GM12878 (cell line): Measurements from ENCODE around the gene ZCCHC17. TPM values are rescaled to one million over a fixed set of nuclear protein-coding genes. Genes with fewer than 3 reads are reported as not detected.

Source experiments
- ATAC-seq: fragments of 200-7000 bp; cut with Tn5 transposase; 3 replicates; pipeline ENCODE4 v1.9.1; 2020; ENCODE audit warnings: mild to moderate bottlenecking, moderate library complexity
- BruUV-seq: library from RNA; stranded (reverse); fragments of 400-500 nt; replicated peaks from 2 replicates; lab custom pipeline; 2021; lab: Mats Ljungman, UMichigan
- CTCF ChIA-PET: fragments of 300-600 bp; sonication (Branson Sonifier 250); formaldehyde crosslinking; extraction: SDS; loops from one replicate; lab custom pipeline; 2021; ENCODE audit warnings: inconsistent platforms; lab: Yijun Ruan, JAX
- POLR2A ChIA-PET: fragments of 350-600 bp; formaldehyde crosslinking; extraction: SDS; loops from one replicate; lab custom pipeline; 2021; ENCODE audit warnings: inconsistent platforms; lab: Charles Lee
- RAD21 ChIA-PET: fragments of 300-600 bp; sonication (Branson Sonifier 250); formaldehyde crosslinking; loops from one replicate; lab custom pipeline; 2023; ENCODE audit warnings: antibody characterized with exemption; ENCODE audit not compliant: unreplicated experiment; lab: Charles Lee
- SMC1A ChIA-PET: fragments of 300-600 bp; sonication (Branson Sonifier 250); formaldehyde crosslinking; loops from one replicate; lab custom pipeline; 2023; ENCODE audit not compliant: unreplicated experiment, uncharacterized antibody; lab: Charles Lee
- DNase-seq: peaks from one replicate; pipeline ENCODE4 v3.0.0-alpha.2; 2011; ENCODE audit warnings: low read depth, low spot score
- FAIRE-seq: peaks from 3 replicates; lab custom pipeline; 2011; peaks lifted over from hg19 to GRCh38; lab: Jason Lieb, UNC
- H2AFZ ChIP-seq: 2 replicates; pipeline ENCODE4 v1.6.0; 2011; ENCODE audit warnings: low read depth, low read length, control low read depth; ENCODE audit not compliant: control insufficient read depth
- H3K27ac ChIP-seq: 2 replicates; pipeline ENCODE4 v1.5.1; 2011; ENCODE audit warnings: control low read depth; ENCODE audit not compliant: control insufficient read depth, insufficient read depth
- H3K27me3 ChIP-seq, 2 experiments: replicated peaks in 1 of 2; 2 replicates each; pipeline versions ENCODE4 v1.6.0 to v1.6.1; 2011; ENCODE audit warnings: low read length in 1 of 2; ENCODE audit not compliant: control insufficient read depth in 2 of 2, insufficient read depth in 2 of 2
- H3K36me3 ChIP-seq, 2 experiments: 2 replicates each; pipeline ENCODE4 v1.5.1; 2011; ENCODE audit warnings: low read length in 1 of 2; ENCODE audit not compliant: control insufficient read depth in 2 of 2, insufficient read depth in 2 of 2
- H3K4me1 ChIP-seq: 2 replicates; pipeline ENCODE4 v1.6.1; 2011; ENCODE audit warnings: mild to moderate bottlenecking, low read length, moderate library complexity, mixed read lengths; ENCODE audit not compliant: control insufficient read depth, insufficient read depth
- H3K4me2 ChIP-seq: 2 replicates; pipeline ENCODE4 v1.6.0; 2011; ENCODE audit warnings: control low read depth; ENCODE audit not compliant: control insufficient read depth, insufficient read depth
- H3K4me3 ChIP-seq: fragments of 200-600 bp; sonication (generic); 2 replicates; pipeline ENCODE4 v1.5.1; 2016
- H3K79me2 ChIP-seq: 2 replicates; pipeline ENCODE4 v1.6.0; 2011; ENCODE audit warnings: low read length; ENCODE audit not compliant: control insufficient read depth, insufficient read depth
- H3K9ac ChIP-seq: 2 replicates; pipeline ENCODE4 v1.8.0; 2011; ENCODE audit warnings: low read length, control low read depth, mixed read lengths; ENCODE audit not compliant: control insufficient read depth, insufficient read depth
- H3K9me3 ChIP-seq: replicated peaks from 3 replicates; pipeline ENCODE4 v1.5.1; 2011; ENCODE audit warnings: mild to moderate bottlenecking, low read length; ENCODE audit not compliant: control insufficient read depth, insufficient read depth
- H4K20me1 ChIP-seq: 2 replicates; pipeline ENCODE4 v1.6.0; 2011; ENCODE audit not compliant: control insufficient read depth, insufficient read depth
- CBFB ChIP-seq: IDR thresholded peaks from 2 replicates; pipeline ENCODE4 v1.6.1; 2016; ENCODE audit warnings: antibody characterized with exemption, low read depth
- CBX3 ChIP-seq: fragments of 200-600 bp; sonication (generic); IDR thresholded peaks from 2 replicates; pipeline ENCODE4 v1.6.1; 2016; ENCODE audit warnings: low read depth, borderline replicate concordance
- CBX5 ChIP-seq: sonication (generic); IDR thresholded peaks from 2 replicates; pipeline ENCODE4 v1.6.1; 2016; ENCODE audit warnings: low read depth, moderate library complexity, mild to moderate bottlenecking, inconsistent platforms
- EP300 ChIP-seq, 2 experiments: fragments of 150-350 bp in 1 of 2; IDR thresholded peaks; 2 replicates each; pipeline ENCODE4 v1.6.1; 2011 to 2012; ENCODE audit warnings: low read depth in 2 of 2, low read length in 2 of 2, borderline replicate concordance in 1 of 2, improper control_type of control experiment in 1 of 2, inconsistent platforms in 1 of 2; ENCODE audit not compliant: control insufficient read depth in 1 of 2
- HCFC1 ChIP-seq: fragments of 150-350 bp; IDR thresholded peaks from 2 replicates; pipeline ENCODE4 v1.6.1; 2014; ENCODE audit warnings: low read length
- IKZF2 ChIP-seq, 2 experiments: fragments of 450-650 bp; IDR thresholded peaks; 2 replicates each; pipeline ENCODE4 v1.6.1; 2017; ENCODE audit warnings: mild to moderate bottlenecking in 2 of 2, moderate library complexity in 2 of 2
- MYC ChIP-seq: IDR thresholded peaks from 2 replicates; pipeline ENCODE4 v1.6.1; 2011; ENCODE audit warnings: mild to moderate bottlenecking, low read length, moderate library complexity, inconsistent platforms; ENCODE audit not compliant: insufficient read depth, insufficient replicate concordance, insufficient read length, severe bottlenecking
- POLR2A ChIP-seq: IDR thresholded peaks from 2 replicates; pipeline ENCODE4 v1.6.1; 2011; ENCODE audit warnings: low read depth, mild to moderate bottlenecking, low read length
- POLR2AphosphoS2 ChIP-seq: IDR thresholded peaks from 2 replicates; pipeline ENCODE4 v1.6.1; 2011; ENCODE audit warnings: low read depth, mild to moderate bottlenecking, low read length, improper control_type of control experiment, moderate library complexity
- RB1 ChIP-seq: fragments of 450-650 bp; formaldehyde crosslinking; IDR thresholded peaks from 2 replicates; pipeline ENCODE4 v1.6.1; 2017; ENCODE audit warnings: mild to moderate bottlenecking, borderline replicate concordance
- SMARCA5 ChIP-seq: fragments of 450-650 bp; IDR thresholded peaks from 2 replicates; pipeline ENCODE4 v1.6.1; 2017; ENCODE audit warnings: mild to moderate bottlenecking
- TAF1 ChIP-seq: IDR thresholded peaks from 2 replicates; pipeline ENCODE4 v1.6.1; 2011; ENCODE audit warnings: mild to moderate bottlenecking, low read depth, low read length, borderline replicate concordance
- TARDBP ChIP-seq: IDR thresholded peaks from 2 replicates; pipeline ENCODE4 v1.6.1; 2016; ENCODE audit warnings: borderline replicate concordance
- ZNF622 ChIP-seq: fragments of 450-650 bp; IDR thresholded peaks from 2 replicates; pipeline ENCODE4 v1.6.1; 2017; ENCODE audit warnings: mild to moderate bottlenecking, inconsistent platforms
- WGBS: methylation state at CpG from one replicate; pipeline ENCODE4 v1.1.6; 2016; ENCODE audit warnings: low lambda C conversion rate; ENCODE audit not compliant: insufficient replicate concordance, insufficient coverage; ENCODE audit errors: missing lambda C conversion rate; 5-methylcytosine and 5-hydroxymethylcytosine counted together
- in situ Hi-C: fragments of 300-500 bp; cut with MboI; formaldehyde crosslinking; loops from 9 replicates; pipeline ENCODE4 v1.14.3; 2018; ENCODE audit warnings: mixed read lengths
- intact Hi-C: fragments of 100-400 bp; cut with micrococcal nuclease; formaldehyde crosslinking; loops from one replicate; pipeline ENCODE4 v1.14.2; 2022; ENCODE audit not compliant: unreplicated experiment
- polyA plus RNA-seq, 11 experiments: library from polyadenylated mRNA; depleted of rRNA in 4 of 11; unstranded in 6 of 11; stranded (reverse) in 5 of 11; fragments of >200 nt; fragmentation: Nextera tagmentation in 4 of 11; fragmentation: Illumina TruSeq in 1 of 11; extraction: Ambion mirVana in 4 of 11; extraction: Trizol in 1 of 11; gene quantifications; 1 replicate in 1 of 11; 2 replicates in 10 of 11; pipeline versions ENCODE4 v1.2.1 to v1.2.3, GENCODE V29; 2011 to 2016; ENCODE audit warnings: inconsistent platforms in 2 of 11, missing spikeins in 2 of 11, low read depth in 1 of 11
- total RNA-seq, 4 experiments: library from RNA; depleted of rRNA in 3 of 4; stranded (reverse); fragments of >200 nt in 3 of 4; fragmentation: Illumina TruSeq in 1 of 4; extraction: Trizol in 1 of 4; gene quantifications; 2 replicates each; pipeline versions ENCODE4 v1.2.1 to v1.2.3, GENCODE V29; 2013 to 2021
- TF ChIP-seq, protein P1 (sequence below): fragments of 450-650 bp; IDR thresholded peaks from 2 replicates; pipeline ENCODE4 v1.6.1; 2017; ENCODE audit warnings: mild to moderate bottlenecking

The ZCCHC17 gene
- total and polyA plus RNA-seq, 10 of the 15 experiments (the other 5 are each of a cell fraction or from before 2014, with no cell fraction given): 22.3 to 86.3 (median 47.0) TPM

DNA sequence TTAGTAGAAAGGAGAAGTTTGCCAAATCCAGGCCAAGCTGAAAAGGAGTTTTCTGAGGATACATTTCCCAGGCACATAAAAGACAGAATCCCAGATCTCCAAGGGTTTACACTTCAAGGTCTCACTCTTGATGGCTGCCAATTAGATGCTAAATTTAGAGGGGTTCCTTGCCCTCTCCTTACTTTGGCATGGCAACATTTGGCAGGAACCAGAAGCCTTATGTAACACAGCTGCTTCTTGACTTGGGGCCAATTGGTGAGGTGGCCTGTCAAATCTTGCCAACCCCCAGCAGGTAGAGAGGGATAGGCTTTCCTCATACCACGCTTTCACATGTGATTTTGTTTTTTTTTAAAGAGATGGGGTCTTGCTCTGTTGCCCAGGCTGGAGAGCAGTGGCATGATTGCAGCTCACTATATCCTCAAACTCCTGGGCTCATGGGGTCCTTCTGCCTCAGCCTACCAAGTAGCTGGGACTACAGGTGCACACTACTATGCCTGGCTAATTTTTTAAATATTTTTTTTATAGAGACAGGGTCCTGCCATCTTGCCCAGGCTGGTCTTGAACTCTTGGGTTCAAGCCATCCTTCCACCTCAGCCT, 31.9 kb upstream of the ZCCHC17 start:
- Histone ChIP-seq H2AFZ (no peak overlapping the region), H3K9me3 (no peaks in the 10 kb centered on the region), H3K27ac (no peak overlapping the region), H4K20me1 (no peaks in the 10 kb centered on the region), H3K4me3 (no peak overlapping the region), H3K27me3 (no peaks in the 10 kb centered on the region), H3K9ac (no peak overlapping the region), H3K4me1 (no peaks in the 10 kb centered on the region), H3K79me2 (no peaks in the 10 kb centered on the region), H3K36me3 (peaks cover 13 to 21% of the 10 kb centered on the region in 2 experiments), H3K4me2 (no peak overlapping the region)
- FAIRE-seq (no peak), ATAC-seq (no peak), DNase-seq (no peak)
- no peak for TF ChIP-seq CBFB
- SMC1A ChIA-PET: interaction anchor here (1.4 kb wide), 1 partner anchor 11 kb away, joined by 5 read pairs; no protein-coding TSS in a partner anchor
- RAD21 ChIA-PET: no interaction called here
- BruUV-seq: no TSS peak
- WGBS: 100% methylated on average over 1 of the region's 1 CpG
- CTCF ChIA-PET: interaction anchor here (0.7 kb wide), 1 partner anchor 353 kb away, joined by 3 read pairs; no protein-coding TSS in a partner anchor
- in situ Hi-C loops (no loop called here), intact Hi-C loops (no loop called here)
- POLR2A ChIA-PET: no interaction called here

DNA sequence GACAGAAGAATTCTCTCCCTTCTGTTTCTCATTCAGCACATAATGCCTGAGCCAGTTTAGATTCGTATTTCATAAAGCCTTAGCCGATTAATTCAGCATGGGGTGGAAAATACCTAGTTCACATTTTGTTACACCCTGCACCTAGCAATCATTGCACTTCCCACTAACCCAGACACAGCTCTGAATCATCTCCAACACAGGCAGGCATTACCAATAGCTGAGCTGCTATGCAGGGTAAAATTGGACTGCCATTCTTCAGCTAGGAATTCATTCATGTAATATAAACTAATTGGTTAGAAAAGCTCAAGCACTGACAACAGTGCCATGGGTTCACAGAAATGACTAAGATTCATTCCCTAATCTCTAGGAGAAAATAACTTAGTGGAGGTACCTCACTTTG, 30.3 kb upstream of the ZCCHC17 start:
- 100% methylated on average over 2 of the region's 2 CpGs for WGBS
- POLR2A ChIA-PET: no interaction called here
- H3K36me3 ChIP-seq: peaks cover 17 to 18% of the 10 kb centered on the region in 2 experiments
- TF ChIP-seq ZNF622: no peak
- TF ChIP-seq TAF1: no peak
- TF ChIP-seq SMARCA5: no peak
- no peak for TF ChIP-seq HCFC1
- TF ChIP-seq RB1: no peak
- no peak for TF ChIP-seq MYC
- no peak for TF ChIP-seq CBX5
- TF ChIP-seq POLR2A: no peak
- no peak for TF ChIP-seq TARDBP
- no peak for TF ChIP-seq CBX3
- no peak for TF ChIP-seq IKZF2 (IDR thresholded peaks at IDR 0.05)
- TF ChIP-seq POLR2AphosphoS2: no peak
- TF ChIP-seq, protein P1, sequence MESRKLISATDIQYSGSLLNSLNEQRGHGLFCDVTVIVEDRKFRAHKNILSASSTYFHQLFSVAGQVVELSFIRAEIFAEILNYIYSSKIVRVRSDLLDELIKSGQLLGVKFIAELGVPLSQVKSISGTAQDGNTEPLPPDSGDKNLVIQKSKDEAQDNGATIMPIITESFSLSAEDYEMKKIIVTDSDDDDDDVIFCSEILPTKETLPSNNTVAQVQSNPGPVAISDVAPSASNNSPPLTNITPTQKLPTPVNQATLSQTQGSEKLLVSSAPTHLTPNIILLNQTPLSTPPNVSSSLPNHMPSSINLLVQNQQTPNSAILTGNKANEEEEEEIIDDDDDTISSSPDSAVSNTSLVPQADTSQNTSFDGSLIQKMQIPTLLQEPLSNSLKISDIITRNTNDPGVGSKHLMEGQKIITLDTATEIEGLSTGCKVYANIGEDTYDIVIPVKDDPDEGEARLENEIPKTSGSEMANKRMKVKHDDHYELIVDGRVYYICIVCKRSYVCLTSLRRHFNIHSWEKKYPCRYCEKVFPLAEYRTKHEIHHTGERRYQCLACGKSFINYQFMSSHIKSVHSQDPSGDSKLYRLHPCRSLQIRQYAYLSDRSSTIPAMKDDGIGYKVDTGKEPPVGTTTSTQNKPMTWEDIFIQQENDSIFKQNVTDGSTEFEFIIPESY: no peak
- no peak for TF ChIP-seq EP300 (IDR thresholded peaks at IDR 0.05; ENCODE audit: borderline replicate concordance in 1 of 2, control insufficient read depth in 1 of 2, low read depth in 2 of 2, low read length in 2 of 2)

More for the DNA sequence above, 30.3 kb upstream of the ZCCHC17 start:
- Histone ChIP-seq H3K27ac (no peak overlapping the region), H3K4me2 (no peak overlapping the region), H3K9me3 (no peaks in the 10 kb centered on the region), H2AFZ (no peak overlapping the region), H4K20me1 (no peaks in the 10 kb centered on the region), H3K4me3 (no peak overlapping the region), H3K4me1 (no peaks in the 10 kb centered on the region), H3K27me3 (no peaks in the 10 kb centered on the region), H3K9ac (no peak overlapping the region), H3K79me2 (no peaks in the 10 kb centered on the region)
- CTCF ChIA-PET: interaction anchor here (1.3 kb wide), 1 partner anchor 84 kb away, joined by 3 read pairs; no protein-coding TSS in a partner anchor
- FAIRE-seq: no peak
- no TSS peak for BruUV-seq
- RAD21 ChIA-PET: no interaction called here
- no peak for DNase-seq
- SMC1A ChIA-PET: interaction anchor here (0.8 kb wide), 1 partner anchor 11 kb away, joined by 3 read pairs; no protein-coding TSS in a partner anchor
- no peak for ATAC-seq
- in situ Hi-C loops (no loop called here), intact Hi-C loops (no loop called here)
